Measurements from ENCODE around the gene ZBTB24. TPM values are rescaled to one million over a fixed set of nuclear protein-coding genes. Genes with fewer than 3 reads are reported as not detected.

The ZBTB24 gene
- total RNA-seq, result 5.4 and 6.6 TPM in 2 replicates

DNA sequence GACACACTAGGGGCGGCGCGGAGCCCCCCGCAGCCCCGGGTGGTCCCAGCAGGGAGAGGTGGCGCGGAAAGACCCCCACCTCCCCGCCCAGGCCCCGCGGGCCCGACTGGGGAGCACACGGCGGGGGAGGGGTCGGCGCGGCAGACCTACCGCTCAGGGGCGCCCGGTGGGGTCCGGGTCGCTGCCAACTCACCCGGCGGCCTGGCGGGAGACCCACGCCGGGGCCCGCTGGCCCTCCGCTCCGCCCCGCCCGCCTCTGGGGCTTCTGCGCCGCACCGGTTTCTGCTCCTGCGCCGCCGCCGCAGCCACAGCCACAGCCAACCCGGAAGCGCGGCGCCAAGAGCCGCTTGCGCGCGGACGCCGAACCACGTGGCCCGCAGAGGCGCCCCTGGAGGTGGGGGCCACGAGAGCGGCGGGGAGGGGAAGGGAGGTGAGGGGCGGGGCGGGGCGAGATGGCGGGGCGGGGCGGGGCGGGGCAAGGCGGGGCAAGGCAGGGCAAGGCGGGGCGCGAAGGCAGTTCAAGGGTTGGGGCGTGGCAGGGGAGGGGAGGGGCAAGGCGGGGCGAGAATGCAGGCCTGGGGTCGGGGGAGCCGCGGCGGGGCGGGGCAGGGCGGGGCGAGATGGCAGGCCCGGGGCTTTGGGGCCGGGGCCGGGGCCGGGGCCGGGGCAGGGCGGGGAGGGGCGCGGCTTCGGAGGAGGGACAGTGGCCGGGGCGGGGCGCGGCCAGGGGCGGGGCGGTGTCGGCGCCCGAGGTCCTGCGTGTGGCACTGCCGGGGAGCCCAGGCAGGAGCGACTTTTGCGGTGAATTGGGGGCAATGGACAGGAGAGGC lies at the start of gene ZBTB24:
ZBTB24 (minus strand) TSS at position 315 of the 830 bp plus-strand sequence. CDS start 1,193 bp downstream, outside the sequence.

GRCh38 chr6:109455437-109456110 lies 27.4 kb downstream of the ZBTB24 start, which contains the start of gene MICAL1:
Gene MICAL1 (minus strand): TSS chr6:109455772. CDS start chr6:109454196, 1,576 bp downstream.

DNA sequence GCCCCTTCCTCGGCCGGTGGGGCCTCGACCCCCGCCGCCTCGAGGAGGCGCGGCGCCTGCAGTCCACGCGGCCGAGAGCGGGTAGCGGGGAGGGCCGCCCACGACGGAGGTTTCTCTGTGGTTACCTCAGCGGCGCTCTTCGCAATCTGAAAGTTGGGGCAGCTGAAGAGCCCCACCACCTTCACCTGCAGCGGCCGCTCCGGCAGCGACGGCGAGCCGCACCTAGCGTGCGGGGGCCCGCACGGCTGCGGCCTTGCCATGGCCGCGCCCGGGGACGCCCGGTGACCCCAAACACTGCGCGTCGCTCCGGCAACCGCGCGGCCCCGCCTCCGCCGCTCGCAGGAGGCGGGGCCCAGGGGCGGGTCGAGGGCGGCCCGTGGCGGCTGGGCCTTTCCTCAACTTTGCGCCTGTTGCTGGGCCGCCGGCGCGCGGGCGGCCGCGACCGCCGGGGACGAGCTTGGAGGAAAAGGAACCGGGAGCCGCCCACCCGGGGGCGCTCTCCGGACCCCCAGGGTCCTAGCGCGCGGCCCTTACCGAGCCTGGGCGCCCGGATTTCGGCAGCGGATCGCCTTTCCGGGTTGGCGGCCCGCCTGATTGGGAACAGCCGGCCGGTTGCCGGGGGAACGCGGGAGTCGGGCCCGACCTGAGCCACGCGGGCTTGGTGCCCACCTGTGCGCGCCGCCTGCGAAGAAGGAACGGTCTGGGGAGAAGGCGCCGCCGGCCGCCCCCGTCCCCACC lies 42.5 kb downstream of the ZBTB24 start, which contains the start of the genes PPIL6 and SMPD2:
PPIL6 (minus strand) TSS at position 298 of the 738 bp plus-strand sequence; CDS start at position 260, 38 bp downstream.
SMPD2 (plus strand) TSS at position 394 of the 738 bp plus-strand sequence. CDS start 398 bp downstream, outside the sequence.

Other genes with a start within 250 kb of the ZBTB24 start
- gene CD164, start 100.8 kb downstream of the ZBTB24 start, total RNA-seq, result 91.7 and 94.6 TPM in 2 replicates
- 0.98 and 2.3 TPM in 2 replicates for gene PPIL6, start 42.6 kb downstream of the ZBTB24 start, total RNA-seq
- 10.3 and 13.5 TPM in 2 replicates for gene SMPD2, start 42.5 kb downstream of the ZBTB24 start, total RNA-seq
- 32.9 and 51.1 TPM in 2 replicates for gene MICAL1, start 27.4 kb downstream of the ZBTB24 start, total RNA-seq
- 0.33 and 1.0 TPM in 2 replicates for gene AK9, start 208.0 kb upstream of the ZBTB24 start, total RNA-seq
- 6.4 and 12.2 TPM in 2 replicates for gene FIG4, start 208.1 kb upstream of the ZBTB24 start, total RNA-seq

Data from mesangial cell (primary cell).